ENCODE results near the gene SIRT1.
"Not testable (repeated sequence)": the region's sequence is repeated elsewhere in the genome, so short reads cannot be mapped to it uniquely, and the experiment has no call there.

The SIRT1 gene

GRCh38 chr10:67884313-67884841, at the start of gene SIRT1:
TSS of gene SIRT1 (plus strand) at chr10:67884656. CDS start at chr10:67884722, 66 bp downstream.
- DNase-seq: peak; percentile 86

GRCh38 chr10:67835541-67836394, 48.7 kb upstream of the SIRT1 start:
- not testable (repeated sequence) for DNase-seq

GRCh38 chr10:67836488-67836887, 48.0 kb upstream of the SIRT1 start:
- no peak for DNase-seq

GRCh38 chr10:67836972-67837371, 47.5 kb upstream of the SIRT1 start:
- no peak for DNase-seq

- peak; percentile 37 for DNase-seq
These were observed 46.7 kb upstream of the SIRT1 start, which contains the start of gene DNAJC12 for GRCh38 chr10:67837541-67838314. TSS of gene DNAJC12 (minus strand) at chr10:67838188. CDS start at chr10:67838011, 177 bp downstream.

GRCh38 chr10:67839511-67839910, 44.9 kb upstream of the SIRT1 start:
- not testable (repeated sequence) for DNase-seq

- DNase-seq: no peak
These were observed 44.5 kb upstream of the SIRT1 start for GRCh38 chr10:67839951-67840350.

GRCh38 chr10:67841737-67842136, 42.7 kb upstream of the SIRT1 start:
- DNase-seq: no peak

- no peak for DNase-seq
These were observed 41.2 kb upstream of the SIRT1 start for GRCh38 chr10:67843284-67843683.

- peak; percentile 71 for DNase-seq
These were observed 35.0 kb upstream of the SIRT1 start for GRCh38 chr10:67849331-67850011.

GRCh38 chr10:67851186-67851585, 33.3 kb upstream of the SIRT1 start:
- no peak for DNase-seq

- no peak for DNase-seq
These were observed 31.7 kb upstream of the SIRT1 start for GRCh38 chr10:67852761-67853160.

GRCh38 chr10:67853512-67853911, 30.9 kb upstream of the SIRT1 start:
- DNase-seq: no peak

- no peak for DNase-seq
These were observed 25.5 kb upstream of the SIRT1 start for GRCh38 chr10:67858971-67859370.

- DNase-seq: no peak
These were observed 22.6 kb upstream of the SIRT1 start for GRCh38 chr10:67861750-67862432.

GRCh38 chr10:67863094-67863493, 21.4 kb upstream of the SIRT1 start:
- DNase-seq: no peak

- DNase-seq: no peak
These were observed 19.7 kb upstream of the SIRT1 start for GRCh38 chr10:67864607-67865371.

GRCh38 chr10:67868132-67868531, 16.3 kb upstream of the SIRT1 start:
- DNase-seq: no peak

- no peak for DNase-seq
These were observed 14.5 kb upstream of the SIRT1 start for GRCh38 chr10:67869996-67870395.

GRCh38 chr10:67875340-67876238, 8.9 kb upstream of the SIRT1 start:
- no peak for DNase-seq
